HG03066 (cell line): ENCODE measurements around the gene BAHD1.
"Not testable (repeated sequence)": the region's sequence is repeated elsewhere in the genome, so short reads cannot be mapped to it uniquely, and the experiment has no call there.

Experiments used
- ATAC-seq: cut with Tn5 transposase; IDR thresholded peaks from one replicate; pipeline ENCODE4 v1.9.1; 2021; ENCODE audit warnings: low read depth; ENCODE audit not compliant: unreplicated experiment

Gene BAHD1

DNA sequence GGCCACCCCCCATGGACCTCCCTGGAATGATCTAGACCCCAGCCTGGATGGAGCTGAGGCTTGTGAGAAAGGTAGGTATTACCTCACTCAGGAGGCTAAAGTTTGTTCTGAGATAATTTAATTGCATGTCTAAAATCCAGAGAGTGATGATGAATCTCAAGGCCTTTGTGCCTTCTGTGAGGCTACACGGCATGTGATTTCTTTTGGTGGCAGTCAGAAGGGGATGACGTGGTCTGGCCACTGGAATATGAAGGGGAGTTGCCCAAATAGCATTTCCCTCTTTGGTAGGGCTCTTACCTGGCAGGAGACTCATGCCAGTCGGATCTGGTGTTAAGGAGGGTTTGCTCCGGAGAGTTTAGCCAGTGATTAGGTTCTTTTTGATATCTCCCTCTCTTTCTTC is 2.5 kb downstream of the BAHD1 start:
- ATAC-seq = no peak

DNA sequence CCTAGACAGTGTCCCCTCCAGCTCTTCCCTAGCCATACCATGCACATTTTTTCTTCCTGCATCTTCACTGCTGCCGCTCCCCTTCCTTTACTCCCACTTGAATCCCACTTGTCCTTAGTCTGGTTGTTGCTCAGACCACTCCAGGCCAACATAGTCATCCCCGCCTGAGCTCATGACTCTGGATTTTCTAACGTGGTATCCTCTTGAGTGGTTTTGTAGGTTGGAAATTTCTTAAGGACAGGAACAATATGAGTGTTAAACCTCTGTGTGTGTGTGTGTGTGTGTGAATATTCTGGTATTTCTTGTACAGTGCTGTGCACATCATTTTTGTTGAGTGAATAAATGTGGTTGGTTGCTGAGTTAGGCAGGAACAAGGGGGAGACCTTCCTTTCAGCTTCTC is 3.1 kb downstream of the BAHD1 start:
- no peak for ATAC-seq

DNA sequence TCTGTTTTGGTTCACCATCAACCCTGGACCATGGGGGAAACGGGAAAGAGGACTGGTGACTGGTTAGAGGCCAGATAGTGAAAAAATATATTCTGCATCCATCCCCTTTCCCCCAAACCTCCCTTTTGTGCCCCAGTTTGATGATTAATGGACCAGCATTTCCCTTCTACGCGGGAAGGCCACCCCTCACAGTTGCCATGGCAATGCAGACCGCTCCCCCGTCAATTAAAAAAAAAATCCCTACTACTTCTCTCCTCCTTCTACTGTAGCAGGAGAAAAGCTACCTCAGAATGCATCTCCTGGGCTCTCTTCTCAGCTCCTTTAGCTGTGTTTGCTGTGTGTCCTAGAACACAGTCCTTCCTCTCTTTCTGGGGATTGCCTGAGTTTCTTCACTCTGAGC is 4.0 kb downstream of the BAHD1 start:
- no peak for ATAC-seq

DNA sequence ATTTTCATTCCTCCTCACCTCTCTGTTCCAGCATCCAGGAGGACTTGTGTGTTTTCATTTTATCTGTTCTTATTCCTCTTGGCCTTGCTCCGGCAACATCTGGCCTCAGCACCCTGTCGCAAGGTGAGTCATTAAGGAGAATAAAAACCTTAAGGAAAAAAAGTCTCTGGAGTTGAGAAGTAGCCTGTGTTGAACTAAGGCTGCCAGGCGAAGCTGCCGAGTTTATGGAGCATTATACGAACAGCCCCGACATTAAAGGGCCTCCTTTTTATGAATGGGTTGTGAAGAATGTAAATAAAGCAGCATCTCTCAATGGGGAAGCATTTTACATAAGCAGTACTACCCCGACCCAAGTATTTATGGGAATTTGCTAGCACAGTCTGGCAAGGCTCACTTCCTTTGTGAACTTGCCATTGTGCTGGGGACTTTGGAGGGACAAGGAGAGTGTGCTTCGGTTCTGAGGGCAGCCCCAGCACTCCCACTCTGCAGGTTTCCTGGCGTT is 4.7 kb downstream of the BAHD1 start:
- ATAC-seq = no peak

DNA sequence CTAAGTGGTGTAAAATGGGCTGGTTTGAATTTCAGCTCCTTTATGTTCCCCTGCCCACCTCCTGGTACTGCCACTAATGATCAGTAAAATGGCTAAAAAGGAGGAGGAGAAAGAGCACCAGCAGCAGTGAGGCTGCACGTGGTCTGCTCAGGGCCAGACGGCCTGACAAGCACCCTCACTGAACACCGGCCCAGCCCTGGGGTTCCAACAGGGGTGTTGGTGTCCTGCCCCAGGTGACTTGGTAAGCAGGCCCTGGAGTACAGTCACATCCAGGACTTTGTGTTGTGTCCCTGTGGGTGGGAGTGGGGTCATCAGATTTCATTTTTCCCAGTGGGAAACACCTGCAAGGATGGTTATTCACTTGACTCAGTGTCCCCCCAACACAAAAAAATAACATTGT is 5.4 kb downstream of the BAHD1 start:
- ATAC-seq = no peak

DNA sequence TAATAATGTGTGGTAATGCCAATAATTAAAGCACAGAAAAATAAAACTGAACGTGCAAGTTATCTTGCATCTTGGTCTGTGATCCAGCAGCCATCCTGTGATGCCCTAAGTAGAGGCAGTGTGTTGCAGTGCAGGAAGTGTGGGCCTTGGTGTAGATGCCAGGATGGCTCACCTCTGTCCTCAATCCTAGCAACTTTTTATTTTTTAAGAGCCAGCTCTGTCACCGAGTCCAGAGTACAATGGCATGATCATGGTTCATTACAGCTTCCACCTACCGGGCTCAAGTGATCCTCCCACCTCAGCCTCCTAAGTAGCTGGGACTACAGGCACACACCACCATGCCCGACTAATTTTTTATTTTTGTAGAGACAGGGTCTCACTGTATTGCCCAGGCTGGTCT is 7.6 kb downstream of the BAHD1 start:
- no peak for ATAC-seq

DNA sequence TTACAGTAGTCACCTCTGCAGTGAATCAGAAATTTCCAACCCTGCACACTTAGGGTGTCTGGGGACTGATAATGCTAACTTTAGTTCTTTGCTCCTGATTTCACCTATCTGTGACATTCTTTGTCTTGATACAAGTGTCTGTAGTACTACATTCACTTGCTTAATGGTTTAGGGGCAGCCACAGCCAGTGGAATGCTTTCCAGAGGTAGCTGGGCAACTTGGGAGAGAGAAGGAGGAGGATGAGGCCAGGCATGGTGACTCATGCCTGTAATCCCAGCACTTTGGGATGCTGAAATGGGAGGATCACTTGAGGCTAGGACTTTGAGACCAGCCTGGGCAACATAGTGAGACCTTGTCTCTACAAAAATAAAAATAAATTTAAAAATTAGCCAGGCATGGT is 8.5 kb downstream of the BAHD1 start:
- ATAC-seq = no peak

DNA sequence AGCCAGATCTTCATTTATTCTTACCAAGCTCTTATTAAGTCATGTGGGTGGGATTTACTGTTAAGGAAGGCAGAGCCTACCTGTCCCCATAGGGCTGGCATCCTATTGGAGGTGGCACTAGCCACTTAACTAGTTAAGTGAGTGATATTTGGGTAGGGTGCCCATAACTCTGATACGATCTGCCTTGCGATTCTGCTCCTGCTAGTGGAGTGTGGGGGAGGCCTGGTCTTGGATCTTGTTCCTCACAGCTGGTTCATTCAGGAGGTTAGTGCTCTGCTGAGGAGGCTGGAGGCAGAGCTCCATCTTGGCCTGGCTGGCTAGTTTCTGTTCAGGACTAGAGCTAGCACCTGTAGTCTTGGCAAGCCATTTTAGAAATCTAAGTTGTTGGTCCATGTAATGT is 9.3 kb downstream of the BAHD1 start:
- no peak for ATAC-seq

DNA sequence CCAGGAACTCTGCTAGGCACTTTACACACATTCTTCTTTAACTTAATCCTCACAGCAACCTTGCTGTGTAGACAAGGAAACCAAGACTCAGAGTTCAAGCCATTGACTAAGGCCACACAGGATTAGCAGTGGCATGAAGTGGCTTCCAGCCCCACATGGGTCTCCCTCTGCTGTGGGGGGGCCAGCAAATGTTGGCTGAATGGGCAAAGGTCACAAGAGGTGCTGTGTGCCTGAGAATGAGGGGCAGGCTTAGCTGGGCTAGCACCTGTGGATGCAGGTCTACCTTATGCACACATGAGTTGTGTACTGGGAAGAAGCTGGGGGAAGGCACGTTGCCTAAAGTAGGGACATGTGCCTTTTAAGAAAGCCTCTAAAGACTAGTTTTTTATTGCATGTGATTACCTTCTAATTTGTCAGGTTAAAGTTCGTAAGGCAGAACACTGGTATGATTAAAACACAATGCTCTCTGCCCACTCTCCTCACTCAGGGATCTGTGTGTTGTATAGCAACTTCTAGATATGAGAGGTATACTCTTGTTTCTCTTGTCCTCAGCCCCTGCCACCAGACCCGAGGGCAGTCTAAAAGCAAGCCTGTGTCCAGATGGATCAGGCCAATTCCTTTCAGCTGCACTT is 10.9 kb downstream of the BAHD1 start:
- no peak for ATAC-seq

DNA sequence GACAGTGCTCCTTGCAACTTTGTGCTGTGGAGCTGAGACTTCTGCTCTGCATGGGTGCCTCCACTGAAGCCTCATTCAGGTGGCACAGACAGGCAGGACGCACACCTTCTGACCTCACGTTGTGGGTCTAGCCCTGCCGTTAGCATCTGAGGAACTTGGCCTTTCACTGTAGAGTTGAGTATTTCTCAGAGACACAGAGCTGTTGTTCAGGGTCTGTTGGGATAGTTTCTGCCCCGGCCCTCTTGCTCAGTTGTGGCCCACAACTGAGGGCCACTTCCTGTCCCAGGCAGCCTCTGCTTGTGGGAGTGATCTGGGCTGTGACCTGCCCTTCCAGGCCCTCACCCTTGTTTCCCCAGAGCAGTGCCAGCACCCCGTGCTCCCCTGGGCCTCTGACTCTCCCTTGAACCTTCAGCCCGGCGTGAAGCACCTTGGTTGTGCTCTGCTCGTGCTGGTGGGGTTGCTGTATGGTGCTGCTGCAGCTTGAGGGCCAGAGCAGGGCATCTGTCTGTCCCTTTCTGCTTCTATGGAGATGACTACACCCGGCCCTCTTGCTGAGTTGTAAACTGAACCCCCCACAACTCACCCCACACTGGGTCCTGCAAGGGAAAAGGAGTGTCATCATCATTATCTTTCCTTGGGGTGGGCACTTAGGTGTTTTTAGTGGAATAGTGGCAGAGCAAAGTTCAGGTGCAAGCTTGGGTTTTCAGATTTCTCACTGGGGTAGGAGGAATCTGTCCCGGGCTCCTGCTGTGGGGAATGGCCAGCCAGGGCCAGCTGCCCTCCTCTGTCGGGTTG is 11.7 kb downstream of the BAHD1 start:
- no peak for ATAC-seq

DNA sequence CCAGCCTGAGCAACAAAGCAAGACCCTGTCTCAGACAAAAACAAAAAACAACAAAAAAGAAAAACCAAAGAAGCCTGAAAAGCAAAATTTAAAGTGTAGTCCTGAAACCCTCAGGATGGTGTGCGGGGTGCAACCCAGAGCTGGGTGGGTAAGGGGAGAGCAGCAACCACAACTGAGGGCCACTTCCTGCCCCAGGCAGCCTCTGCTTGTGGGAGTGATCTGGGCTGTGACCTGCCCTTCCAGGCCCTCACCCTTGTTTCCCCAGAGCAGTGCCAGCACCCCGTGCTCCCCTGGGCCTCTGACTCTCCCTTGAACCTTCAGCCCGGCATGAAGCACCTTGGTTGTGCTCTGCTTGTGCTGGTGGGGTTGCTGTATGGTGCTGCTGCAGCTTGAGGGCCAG is 13.2 kb downstream of the BAHD1 start:
- ATAC-seq = not testable (repeated sequence)

DNA sequence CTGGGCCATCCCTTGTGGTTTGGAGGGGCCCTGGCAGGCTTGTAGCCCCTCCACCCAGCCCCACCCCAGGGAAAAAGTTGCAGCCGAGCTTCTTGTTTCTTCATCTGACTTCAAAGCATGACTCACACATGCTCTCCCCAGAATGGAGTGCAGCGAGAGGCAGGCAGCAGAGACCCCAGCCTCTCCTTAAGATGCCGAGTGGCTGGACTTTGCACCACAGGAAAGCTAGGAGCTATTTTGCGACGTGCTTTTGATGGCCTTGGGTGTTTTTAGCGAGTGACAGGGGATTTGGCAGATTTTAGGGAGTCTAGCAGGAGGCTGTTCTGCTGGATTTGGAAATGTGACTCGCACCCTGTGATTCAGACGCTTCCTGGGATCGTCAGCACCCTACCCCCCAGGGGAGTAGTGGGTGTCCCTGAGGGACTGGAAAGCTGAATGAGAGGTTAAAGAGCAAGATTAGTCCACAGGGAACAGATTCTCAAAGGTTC is 14.2 kb downstream of the BAHD1 start:
- ATAC-seq = no peak

DNA sequence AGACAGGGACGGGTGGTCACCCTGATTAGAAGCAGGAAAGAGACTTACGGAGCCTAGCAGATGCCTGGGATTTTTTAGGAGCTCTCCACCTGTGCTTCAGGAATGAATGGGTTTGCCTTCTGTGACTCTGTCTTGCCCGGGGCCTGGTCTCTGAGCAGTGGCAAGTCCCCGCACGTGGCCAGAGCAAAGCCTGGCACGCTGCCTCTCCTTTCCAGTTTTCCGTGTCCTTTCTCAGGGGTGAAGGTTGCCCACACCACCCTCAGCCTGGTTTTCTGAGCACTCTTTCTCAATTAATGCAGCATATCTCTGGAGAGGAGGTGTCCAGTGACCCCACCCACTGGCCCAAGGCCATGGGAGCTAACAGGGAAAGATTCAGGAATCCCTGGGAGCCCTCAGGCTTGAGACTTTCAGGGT is 15.6 kb downstream of the BAHD1 start:
- no peak for ATAC-seq

DNA sequence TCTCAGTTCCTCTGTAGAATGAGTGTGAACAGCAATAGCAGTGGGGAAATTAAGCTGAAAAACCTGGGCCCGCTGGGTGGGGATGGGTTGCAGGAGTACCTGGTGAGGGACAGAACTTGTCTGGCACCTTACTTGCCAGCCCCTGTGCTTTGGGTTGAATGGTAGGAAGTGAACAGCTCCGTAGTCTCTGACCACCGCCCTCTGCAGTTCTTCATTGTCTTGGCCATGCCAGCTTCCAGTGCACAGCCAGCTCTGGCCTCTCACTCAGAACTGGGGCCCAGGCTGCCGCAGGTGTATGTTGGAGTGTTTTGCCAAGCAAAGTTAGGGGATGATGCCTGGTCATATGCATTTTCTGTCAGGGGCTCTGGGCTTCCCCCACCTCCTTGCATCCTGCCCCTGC is 16.0 kb downstream of the BAHD1 start:
- ATAC-seq = no peak

DNA sequence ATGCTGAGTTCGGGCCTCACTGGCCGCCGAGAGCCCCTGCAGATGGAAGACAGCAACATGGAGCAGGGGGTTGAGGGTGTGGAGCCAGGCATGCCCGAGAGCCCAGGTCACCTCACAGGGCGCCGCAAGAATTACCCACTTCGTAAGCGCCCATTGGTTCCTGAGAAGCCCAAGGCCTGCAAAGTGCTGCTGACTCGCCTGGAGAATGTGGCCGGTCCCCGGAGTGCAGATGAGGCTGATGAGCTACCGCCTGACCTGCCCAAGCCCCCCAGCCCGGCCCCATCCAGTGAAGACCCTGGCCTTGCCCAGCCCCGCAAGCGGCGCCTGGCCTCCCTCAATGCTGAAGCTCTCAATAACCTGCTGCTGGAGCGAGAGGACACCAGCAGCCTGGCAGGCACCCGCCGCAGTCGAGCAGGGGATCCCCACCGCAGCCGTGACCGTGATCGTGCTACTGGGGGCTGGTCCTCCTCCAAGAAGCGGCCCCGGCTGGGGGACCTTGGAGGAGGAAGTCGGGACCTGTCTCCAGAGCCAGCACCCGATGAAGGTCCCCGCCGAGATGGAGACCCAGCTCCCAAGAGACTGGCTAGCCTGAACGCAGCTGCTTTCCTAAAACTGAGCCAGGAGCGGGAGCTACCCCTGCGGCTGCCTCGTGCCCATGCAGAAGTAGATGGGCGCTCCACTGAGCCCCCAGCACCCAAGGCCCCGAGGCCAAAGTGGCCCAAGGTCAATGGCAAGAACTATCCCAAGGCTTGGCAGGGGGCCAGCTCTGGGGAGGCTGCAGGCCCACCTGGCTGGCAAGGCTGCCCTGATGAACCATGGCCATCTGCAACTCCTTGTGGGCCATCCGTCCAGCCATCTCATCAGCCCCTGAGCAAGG is 18.0 kb downstream of the BAHD1 start:
- no peak for ATAC-seq

DNA sequence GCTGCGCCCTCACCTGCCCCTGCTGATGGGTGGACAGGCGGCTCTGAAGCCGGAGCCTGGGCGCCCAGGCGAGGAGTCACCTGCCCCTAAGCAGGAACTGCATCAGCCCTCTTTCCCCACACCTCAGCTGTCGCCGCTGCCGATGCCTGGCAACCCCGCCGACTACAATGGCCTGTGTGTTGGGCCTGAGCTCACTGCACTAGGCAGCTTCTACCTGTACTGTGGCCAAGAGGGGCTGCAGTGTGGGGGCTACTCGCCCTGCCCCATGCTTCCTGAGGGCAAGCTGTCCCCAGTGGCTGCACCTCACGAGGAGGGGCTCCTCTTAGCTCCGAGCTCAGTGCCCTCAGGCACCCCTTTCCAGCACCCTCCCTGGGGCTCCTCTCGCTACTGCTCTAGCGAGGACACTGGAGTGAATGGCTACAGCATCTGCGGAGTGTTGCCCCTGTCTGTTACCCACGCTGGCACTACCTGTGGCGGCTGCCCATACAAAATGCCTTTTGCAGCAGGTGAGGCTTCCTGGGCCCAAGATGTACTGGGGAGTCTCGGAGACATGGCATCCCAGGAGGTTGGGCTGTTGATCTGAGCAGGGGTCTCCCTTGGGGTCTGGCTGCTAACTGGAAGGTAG is 18.8 kb downstream of the BAHD1 start:
- no peak for ATAC-seq

DNA sequence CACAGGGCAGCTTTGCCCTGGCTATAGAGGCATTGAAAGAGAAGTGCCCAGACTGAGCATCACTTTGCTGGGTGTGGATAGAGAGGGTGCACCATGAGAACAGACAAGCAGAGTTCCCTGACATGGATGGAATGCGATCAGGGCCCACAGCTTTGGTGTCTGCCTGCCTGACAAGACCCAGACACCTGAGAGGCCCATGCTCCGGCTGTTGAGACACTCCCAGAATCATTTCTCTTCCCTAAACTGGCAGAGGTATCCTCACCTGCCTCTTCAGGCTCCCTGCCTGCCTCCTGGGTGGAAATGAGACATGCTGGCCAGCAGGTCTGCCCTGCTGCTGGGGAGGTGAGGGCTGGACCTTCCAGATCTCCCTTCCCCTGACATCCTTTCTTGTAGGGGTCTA is 19.7 kb downstream of the BAHD1 start:
- no peak for ATAC-seq

DNA sequence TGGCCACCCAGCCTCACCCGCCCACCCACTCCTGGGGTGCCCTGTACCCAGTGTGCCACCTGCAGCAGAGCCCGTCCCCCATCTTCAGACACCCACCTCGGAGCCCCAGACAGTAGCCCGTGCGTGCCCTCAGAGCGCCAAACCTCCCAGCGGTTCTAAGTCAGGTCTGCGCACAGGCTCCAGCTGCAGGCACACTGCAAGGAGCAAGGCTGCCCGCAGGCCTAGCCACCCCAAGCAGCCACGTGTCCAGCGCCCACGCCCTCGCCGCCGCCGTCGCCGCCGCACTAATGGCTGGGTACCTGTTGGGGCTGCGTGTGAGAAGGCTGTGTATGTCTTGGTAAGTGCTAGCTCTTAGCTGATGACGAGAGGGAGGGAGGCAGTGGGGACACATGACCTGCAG is 21.2 kb downstream of the BAHD1 start:
- no peak for ATAC-seq

DNA sequence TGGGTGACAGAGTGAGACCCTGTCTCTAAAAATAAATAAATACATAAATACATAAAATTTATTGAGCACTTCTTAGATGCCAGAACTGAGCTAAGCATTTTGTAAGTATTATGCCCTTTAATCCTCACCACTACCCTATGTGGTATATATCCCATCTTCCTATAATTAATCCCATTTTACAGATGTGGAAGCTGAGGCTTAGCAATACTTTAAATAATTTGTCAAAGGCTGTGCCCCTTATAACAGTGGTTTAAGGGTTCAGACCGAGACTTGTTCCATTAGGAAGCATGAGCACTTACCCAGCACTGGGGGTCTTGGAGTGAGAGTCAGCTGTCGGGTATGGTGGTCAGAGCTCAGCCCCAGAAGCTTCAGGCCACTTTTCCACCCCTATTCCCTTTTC is 22.5 kb downstream of the BAHD1 start:
- ATAC-seq = no peak

DNA sequence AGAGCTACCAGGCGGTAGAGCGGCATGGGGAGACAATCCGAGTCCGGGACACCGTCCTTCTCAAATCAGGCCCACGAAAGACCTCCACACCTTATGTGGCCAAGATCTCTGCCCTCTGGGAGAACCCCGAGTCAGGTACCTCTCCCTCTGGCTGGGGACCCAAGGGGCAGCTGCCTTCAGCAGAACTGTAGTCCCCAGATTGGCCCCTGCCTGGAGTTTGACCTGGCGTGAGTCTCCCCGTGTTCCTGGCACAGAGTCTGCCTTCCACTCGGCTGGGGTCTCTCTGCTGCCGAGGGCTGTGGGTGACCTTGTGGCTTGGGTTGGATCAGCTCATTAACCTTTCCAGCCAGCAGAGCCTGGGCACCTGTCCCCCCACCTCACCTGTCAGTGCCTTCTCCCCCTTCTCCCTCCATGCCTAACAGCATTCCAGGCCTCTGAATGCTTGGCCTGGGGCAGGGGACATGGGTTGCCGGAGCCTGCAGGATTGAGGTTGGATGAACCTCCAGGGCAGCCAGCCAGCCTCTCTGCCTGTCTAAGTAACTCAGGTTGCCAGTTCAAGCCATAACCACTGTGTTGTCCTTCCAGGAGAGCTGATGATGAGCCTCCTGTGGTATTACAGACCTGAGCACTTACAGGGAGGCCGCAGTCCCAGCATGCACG is 23.3 kb downstream of the BAHD1 start:
- ATAC-seq = no peak
